A549 (cell line): Measurements from ENCODE around the gene GPR12.

Experiments
- BHLHE40 ChIP-seq: IDR thresholded peaks from 2 replicates; pipeline ENCODE4 v1.6.1; 2012; ENCODE audit warnings: low read depth, low read length, inconsistent platforms
- CEBPB ChIP-seq, 2 experiments: fragments of >200 bp in 1 of 2; sonication (Bioruptor Twin) in 1 of 2; formaldehyde crosslinking in 1 of 2; IDR thresholded peaks; 2 replicates each; pipeline ENCODE4 v1.6.1; 2012 to 2016
- CTCF ChIP-seq: fragments of >200 bp; sonication (Bioruptor Twin); formaldehyde crosslinking; IDR thresholded peaks from 3 replicates; pipeline ENCODE4 v1.5.1; 2016
- HMGXB4 ChIP-seq: fragments of 250-450 bp; sonication (Bioruptor Pico); IDR thresholded peaks from 2 replicates; pipeline ENCODE4 v1.5.0; 2021; ENCODE audit warnings: mild to moderate bottlenecking, moderate library complexity, borderline replicate concordance
- KDM1A ChIP-seq: fragments of 200-600 bp; sonication (generic); IDR thresholded peaks from 2 replicates; pipeline ENCODE4 v1.6.1; 2016; ENCODE audit warnings: low read depth, mild to moderate bottlenecking
- NR3C1 ChIP-seq: fragments of >200 bp; sonication (Bioruptor Twin); formaldehyde crosslinking; IDR thresholded peaks from 3 replicates; pipeline ENCODE4 v1.6.1; 2017
- POLR2A ChIP-seq: IDR thresholded peaks from 2 replicates; pipeline ENCODE4 v1.6.1; 2012; ENCODE audit warnings: mild to moderate bottlenecking, low read length
- POLR2AphosphoS2 ChIP-seq: conservative IDR thresholded peaks from 2 replicates; pipeline ENCODE4 v1.6.1; 2012; ENCODE audit warnings: low read length, improper control_type of control experiment, inconsistent platforms
- RAD21 ChIP-seq, 2 experiments: fragments of >200 bp in 1 of 2; sonication (Bioruptor Twin) in 1 of 2; formaldehyde crosslinking in 1 of 2; IDR thresholded peaks in 1 of 2; conservative IDR thresholded peaks in 1 of 2; 2 replicates in 1 of 2; 3 replicates in 1 of 2; pipeline ENCODE4 v1.6.1; 2012 to 2018; ENCODE audit warnings: inconsistent platforms in 1 of 2
- REST ChIP-seq: fragments of 200-600 bp; sonication (generic); IDR thresholded peaks from 2 replicates; pipeline ENCODE4 v1.6.1; 2016; ENCODE audit warnings: antibody characterized with exemption, mild to moderate bottlenecking, moderate library complexity
- RFX5 ChIP-seq: fragments of 450-650 bp; IDR thresholded peaks from 2 replicates; pipeline ENCODE4 v1.7.1; 2014; ENCODE audit warnings: antibody characterized with exemption, mild to moderate bottlenecking, moderate library complexity
- ZFP36 ChIP-seq: fragments of 450-650 bp; IDR thresholded peaks from 2 replicates; pipeline ENCODE4 v1.6.1; 2014; ENCODE audit warnings: borderline replicate concordance; ENCODE audit not compliant: partially characterized antibody

GRCh38 chr13:26709461-26709860 is 51.1 kb downstream of the GPR12 start:
- no peak for TF ChIP-seq POLR2A
- TF ChIP-seq CEBPB (IDR thresholded peaks at IDR 0.05): no peak
- no peak for TF ChIP-seq RAD21 (conservative IDR thresholded peaks at IDR 0.05 in 1 of 2, IDR thresholded peaks at IDR 0.05 in 1 of 2)
- no peak for TF ChIP-seq NR3C1
- TF ChIP-seq BHLHE40: no peak
- no peak for TF ChIP-seq KDM1A
- TF ChIP-seq CTCF: no peak
- TF ChIP-seq POLR2AphosphoS2: no peak
- no peak for TF ChIP-seq REST
- TF ChIP-seq ZFP36: no peak
- TF ChIP-seq HMGXB4 (CRISPR knock-in tag): no peak
- no peak for TF ChIP-seq RFX5
